Left hindlimb (tissue), 1 donor: ENCODE data around the gene SPO11.

ENCODE experiments used
- DNase-seq: peaks from one replicate; pipeline ENCODE4 v3.0.0-alpha.2; 2018

The SPO11 gene, protein sequence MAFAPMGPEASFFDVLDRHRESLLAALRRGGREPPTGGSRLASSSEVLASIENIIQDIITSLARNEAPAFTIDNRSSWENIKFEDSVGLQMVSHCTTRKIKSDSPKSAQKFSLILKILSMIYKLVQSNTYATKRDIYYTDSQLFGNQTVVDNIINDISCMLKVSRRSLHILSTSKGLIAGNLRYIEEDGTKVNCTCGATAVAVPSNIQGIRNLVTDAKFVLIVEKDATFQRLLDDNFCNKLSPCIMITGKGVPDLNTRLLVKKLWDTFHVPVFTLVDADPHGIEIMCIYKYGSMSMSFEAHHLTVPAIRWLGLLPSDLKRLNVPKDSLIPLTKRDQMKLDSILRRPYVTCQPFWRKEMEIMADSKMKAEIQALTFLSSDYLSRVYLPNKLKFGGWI

DNA sequence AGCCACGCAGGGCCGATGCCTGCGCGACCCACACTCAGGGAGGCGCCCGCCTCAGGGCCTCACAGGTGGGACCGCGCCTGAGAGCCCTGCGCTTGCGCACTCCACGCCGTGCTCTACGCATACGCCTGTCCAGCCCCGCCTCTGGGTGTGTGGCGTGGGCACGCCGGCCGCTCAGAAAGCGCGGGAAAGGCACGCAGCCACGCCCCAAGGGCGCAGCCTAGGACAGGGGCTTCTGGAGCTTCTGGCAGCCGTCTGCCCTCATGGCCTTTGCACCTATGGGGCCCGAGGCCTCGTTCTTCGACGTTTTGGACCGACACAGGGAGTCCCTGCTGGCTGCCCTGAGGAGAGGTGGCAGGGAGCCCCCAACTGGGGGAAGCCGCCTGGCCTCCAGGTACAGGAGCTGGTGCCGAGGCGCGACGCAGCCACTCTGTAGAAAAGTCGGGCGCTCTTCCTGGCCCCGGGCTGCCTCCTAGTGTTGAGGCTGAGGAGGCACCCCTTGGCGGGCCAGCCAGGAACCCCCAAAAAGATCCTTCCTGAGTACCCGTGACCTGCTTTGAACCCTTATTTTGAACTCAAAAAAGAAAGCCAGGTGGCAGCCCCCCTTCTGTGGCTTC is at the start of gene SPO11:
TSS of gene SPO11 (plus strand) at position 196 of the 614 bp plus-strand sequence. CDS start at position 261, 65 bp downstream.
- no peak for DNase-seq

- DNase-seq: no peak
These were observed 49.4 kb upstream of the SPO11 start for GRCh38 chr20:57280221-57280620.

DNA sequence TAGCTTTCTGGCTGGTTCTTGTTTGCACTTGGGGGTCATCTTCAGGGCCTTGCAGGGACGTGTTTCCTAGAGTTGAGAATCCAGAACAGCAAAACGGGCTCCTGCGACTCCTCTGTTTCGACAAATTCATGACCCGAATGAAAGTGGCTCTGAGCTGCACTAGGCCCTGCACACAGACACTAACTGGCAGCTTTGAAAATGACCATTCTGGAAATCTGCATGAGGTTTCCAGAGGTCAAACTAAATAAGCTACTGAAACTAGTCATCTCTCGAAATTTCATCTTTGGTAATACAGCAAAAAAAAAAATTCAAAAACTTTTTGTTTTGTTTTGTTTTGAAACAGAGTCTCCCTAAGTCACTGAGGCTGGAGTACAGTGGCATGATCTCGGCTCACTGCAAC is 47.7 kb upstream of the SPO11 start:
- no peak for DNase-seq

DNA sequence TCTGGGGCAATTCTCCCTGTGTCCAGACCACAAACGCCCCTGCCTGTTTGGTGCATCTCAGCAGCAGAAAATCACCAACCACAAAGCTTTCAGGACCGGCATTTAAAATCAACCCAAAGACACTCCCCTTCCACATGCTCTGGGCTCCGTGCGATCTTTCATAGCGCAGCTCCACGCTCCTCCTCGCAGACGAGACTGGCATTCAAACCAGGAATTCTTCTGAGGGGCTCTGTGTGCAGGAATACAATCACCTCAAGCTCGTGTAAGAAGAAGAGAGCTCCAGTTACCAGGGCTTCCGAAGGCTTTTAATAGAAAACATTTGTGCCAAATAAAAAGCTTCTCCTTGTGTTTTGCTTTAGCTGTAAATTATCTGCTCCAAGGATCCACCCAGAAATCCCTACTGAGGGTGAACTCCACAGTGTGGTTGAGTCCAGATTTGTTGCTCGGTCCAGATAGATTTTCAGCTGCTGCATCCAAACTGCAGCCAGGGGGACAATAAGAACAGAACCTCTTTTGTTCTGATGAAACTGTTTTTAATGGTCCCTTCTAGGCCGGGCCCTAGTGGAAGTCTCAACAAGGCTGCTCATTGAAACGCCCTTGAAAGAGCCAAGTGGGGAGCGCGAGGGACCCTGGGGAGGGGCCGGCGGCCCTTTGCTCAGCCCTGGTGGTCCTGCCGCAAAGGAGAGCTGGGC is 46.8 kb upstream of the SPO11 start:
- DNase-seq: peak; percentile 55

DNA sequence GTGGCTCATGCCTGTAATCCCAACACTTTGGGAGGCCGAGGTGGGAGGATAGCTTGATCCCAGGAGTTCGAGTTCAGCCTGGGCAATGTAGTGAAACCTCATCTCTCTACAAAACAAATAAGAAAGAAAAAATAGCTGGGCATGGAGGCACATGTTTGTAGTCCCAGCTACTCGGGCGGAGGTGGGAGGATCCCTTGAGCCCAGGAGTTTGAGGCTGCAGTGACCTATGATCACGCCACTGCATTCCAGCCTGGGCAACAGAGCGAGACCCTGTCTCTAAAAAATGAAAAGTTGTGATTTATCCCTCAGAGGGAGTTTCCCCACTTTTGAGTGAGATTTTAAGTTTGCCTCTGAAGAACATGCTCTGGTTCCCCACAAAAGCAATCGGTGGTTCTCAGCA is 45.7 kb upstream of the SPO11 start:
- DNase-seq: no peak

DNA sequence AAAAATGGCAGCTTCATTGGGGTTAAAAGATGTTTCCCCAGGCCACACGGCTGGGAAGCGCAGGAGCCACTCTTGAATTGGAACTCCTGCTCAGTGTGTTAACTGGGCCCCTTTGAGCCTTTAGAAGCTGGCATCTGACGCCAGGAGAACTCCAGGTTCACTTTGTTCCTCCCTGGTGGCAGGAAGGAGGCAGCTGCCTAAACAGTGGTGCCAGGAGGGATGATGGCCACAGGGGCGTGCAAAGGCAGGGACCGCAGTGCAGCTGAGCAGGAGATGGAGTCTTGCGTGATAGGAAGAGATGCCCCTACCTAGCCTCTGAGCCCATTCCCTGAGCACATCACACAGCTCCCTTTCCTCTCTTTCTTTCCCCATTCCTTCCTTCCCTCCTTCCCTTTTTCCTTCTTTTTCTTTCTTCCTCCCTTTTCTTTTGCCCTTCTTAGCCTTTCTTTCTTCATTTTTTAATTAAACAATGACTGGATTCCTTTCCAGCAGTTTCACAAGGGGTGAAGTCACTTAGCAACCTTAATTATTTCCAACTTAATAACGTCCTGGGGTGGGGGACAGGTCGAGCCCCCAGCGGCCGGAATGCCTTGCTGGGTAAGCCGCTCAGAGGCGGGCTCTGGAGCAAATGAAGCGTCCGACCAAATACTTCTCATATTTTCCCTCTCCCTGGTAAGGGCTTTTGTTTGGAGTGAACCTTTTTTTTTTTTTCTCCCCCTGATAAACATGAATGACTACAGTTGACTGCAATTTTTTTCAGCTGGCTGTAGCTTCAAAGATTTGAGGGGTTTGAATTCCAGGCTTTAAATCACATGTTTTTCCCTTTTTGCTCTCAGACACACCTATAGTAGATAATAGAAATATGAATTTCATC is 42.4 kb upstream of the SPO11 start:
- no peak for DNase-seq

DNA sequence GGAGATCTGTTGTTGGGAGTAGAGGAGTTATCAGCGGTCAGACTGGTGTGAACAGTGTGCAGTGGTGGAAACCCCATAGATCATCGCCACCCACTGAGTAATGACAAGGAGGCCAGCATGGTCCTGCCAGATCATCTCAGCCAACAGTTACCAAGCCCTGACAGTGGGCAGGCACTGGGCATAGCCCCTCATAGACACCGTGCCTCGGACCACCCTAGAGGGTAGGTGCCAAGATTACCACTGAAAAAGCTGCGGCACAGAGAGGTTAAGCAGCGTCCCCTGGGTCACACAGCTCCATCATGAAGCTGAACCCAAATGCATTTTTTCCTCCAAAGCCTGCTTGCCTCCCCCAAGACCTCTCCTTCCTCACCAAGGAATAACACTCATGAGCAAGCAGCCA is 41.7 kb upstream of the SPO11 start:
- no peak for DNase-seq

GRCh38 chr20:57288651-57289277 is 40.8 kb upstream of the SPO11 start:
- DNase-seq: no peak

GRCh38 chr20:57289391-57290177 is 40.0 kb upstream of the SPO11 start:
- DNase-seq: no peak

- no peak for DNase-seq
These were observed 39.5 kb upstream of the SPO11 start for GRCh38 chr20:57290178-57290484.

GRCh38 chr20:57291003-57291402 is 38.6 kb upstream of the SPO11 start:
- no peak for DNase-seq

DNA sequence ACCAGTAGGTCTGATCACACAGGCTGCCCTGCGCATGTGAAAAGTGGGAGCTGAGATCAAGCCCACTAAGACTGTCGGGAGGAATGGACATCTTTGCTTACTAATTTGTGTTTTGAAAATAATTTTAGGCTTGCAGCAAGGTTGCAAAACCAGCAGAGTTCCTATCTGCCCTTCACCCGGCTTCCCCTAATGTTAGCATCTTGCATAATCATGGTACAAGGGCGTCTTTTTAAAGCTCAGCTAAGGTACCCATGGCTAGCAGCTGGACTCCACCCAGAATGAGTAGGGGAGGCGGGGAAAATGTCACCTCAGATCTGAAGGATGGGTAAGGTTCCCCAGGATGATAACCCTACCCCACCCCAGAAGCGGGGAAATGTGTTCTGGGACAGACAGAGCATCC is 37.9 kb upstream of the SPO11 start:
- no peak for DNase-seq

- DNase-seq: no peak
These were observed 37.0 kb upstream of the SPO11 start for GRCh38 chr20:57292611-57293010.

GRCh38 chr20:57293995-57294394 is 35.6 kb upstream of the SPO11 start:
- DNase-seq: no peak

GRCh38 chr20:57294550-57294949 is 35.1 kb upstream of the SPO11 start:
- DNase-seq: no peak

- no peak for DNase-seq
These were observed 31.1 kb upstream of the SPO11 start for GRCh38 chr20:57298457-57298856.

- no peak for DNase-seq
These were observed 28.6 kb upstream of the SPO11 start for GRCh38 chr20:57301026-57301425.

GRCh38 chr20:57306747-57307146 is 22.9 kb upstream of the SPO11 start:
- DNase-seq: no peak

GRCh38 chr20:57308451-57309271 is 20.9 kb upstream of the SPO11 start:
- DNase-seq: no peak

DNA sequence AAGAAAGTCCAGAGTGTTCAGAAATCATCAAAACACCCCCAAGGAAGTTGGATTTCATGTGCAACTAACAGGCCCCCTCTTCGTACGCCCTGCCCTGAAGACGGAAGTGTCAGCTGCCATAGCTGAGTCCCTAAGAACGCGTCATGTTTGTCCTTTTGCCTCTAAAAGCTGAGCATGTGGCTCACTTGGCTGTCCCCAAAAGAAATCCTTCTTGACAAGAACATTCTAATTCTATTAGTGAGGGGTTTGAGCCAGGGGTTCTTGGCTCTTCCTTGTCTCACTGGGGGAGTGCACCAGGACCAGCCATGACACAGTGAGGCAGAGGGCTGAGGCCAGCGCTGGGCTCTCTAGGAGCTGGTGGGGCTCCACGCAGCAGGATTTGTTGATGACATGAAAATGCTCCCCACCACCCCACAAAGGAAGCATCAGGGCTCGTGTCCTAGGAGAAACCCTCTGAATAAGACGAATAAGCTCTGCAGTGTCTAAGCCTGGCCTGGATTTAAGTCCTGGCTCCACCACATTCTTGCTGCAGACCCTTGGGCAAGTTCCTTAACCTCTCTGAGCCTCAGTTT is 20.0 kb upstream of the SPO11 start:
- DNase-seq: no peak
